NK-92 treated with Interleukin-12 subunit alpha and Interleukin-12 subunit beta, amount 100 ng/mL, for 24 hours (cell line): ENCODE measurements around the gene MICAL1.

Source experiments
- DNase-seq: peaks from one replicate; lab custom pipeline; 2025; lab: John Stamatoyannopoulos, UW

Gene MICAL1, protein sequence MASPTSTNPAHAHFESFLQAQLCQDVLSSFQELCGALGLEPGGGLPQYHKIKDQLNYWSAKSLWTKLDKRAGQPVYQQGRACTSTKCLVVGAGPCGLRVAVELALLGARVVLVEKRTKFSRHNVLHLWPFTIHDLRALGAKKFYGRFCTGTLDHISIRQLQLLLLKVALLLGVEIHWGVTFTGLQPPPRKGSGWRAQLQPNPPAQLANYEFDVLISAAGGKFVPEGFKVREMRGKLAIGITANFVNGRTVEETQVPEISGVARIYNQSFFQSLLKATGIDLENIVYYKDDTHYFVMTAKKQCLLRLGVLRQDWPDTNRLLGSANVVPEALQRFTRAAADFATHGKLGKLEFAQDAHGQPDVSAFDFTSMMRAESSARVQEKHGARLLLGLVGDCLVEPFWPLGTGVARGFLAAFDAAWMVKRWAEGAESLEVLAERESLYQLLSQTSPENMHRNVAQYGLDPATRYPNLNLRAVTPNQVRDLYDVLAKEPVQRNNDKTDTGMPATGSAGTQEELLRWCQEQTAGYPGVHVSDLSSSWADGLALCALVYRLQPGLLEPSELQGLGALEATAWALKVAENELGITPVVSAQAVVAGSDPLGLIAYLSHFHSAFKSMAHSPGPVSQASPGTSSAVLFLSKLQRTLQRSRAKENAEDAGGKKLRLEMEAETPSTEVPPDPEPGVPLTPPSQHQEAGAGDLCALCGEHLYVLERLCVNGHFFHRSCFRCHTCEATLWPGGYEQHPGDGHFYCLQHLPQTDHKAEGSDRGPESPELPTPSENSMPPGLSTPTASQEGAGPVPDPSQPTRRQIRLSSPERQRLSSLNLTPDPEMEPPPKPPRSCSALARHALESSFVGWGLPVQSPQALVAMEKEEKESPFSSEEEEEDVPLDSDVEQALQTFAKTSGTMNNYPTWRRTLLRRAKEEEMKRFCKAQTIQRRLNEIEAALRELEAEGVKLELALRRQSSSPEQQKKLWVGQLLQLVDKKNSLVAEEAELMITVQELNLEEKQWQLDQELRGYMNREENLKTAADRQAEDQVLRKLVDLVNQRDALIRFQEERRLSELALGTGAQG

DNA sequence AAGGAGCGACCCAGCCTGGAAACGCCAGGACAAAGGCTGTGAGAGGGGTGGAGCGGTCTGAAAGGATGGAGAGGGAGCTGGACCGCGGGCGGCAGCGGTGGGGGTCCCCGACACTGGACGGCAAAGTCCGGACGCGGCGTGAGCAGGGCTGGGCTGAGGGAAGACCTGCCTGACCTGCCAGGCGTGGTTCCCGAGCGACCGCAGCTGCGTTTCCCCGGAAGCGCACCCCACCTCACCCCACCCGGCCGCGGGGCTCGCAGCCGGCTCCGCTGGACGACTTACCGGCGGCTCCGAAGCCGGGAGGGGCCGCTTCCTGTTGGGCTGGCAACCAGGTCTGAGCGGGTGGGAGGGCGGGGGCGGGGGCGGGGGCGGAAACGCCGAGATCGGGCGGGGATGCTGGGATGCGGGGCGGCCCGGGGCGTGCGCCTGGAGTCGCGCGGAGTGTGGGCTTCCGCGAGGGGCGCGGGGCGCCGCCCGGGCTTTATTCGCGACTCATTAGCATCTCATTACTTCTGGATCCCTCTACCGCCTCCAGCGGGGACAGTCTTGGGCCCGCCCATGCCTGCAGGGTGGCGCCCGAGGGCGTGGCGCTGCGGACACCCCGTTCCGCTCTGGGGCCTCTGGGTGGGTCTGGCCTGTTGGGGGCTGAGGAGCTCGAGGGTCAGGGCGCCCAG lies at the start of gene MICAL1:
MICAL1 (minus strand) TSS at position 336 of the 674 bp plus-strand sequence. CDS start 1,576 bp downstream, outside the sequence.
- DNase-seq = peak; percentile 79

- DNase-seq = no peak
Measured at GRCh38 chr6:109503327-109504224, 48.0 kb upstream of the MICAL1 start.

- DNase-seq = no peak
Measured at GRCh38 chr6:109498936-109499335, 43.4 kb upstream of the MICAL1 start.

- DNase-seq = no peak
Measured at GRCh38 chr6:109498052-109498451, 42.5 kb upstream of the MICAL1 start.

- DNase-seq = no peak
Measured at GRCh38 chr6:109496036-109496772, 40.6 kb upstream of the MICAL1 start.

- no peak for DNase-seq
Measured at GRCh38 chr6:109493865-109494264, 38.3 kb upstream of the MICAL1 start.

GRCh38 chr6:109491207-109491938 lies 35.8 kb upstream of the MICAL1 start:
- DNase-seq = no peak

DNA sequence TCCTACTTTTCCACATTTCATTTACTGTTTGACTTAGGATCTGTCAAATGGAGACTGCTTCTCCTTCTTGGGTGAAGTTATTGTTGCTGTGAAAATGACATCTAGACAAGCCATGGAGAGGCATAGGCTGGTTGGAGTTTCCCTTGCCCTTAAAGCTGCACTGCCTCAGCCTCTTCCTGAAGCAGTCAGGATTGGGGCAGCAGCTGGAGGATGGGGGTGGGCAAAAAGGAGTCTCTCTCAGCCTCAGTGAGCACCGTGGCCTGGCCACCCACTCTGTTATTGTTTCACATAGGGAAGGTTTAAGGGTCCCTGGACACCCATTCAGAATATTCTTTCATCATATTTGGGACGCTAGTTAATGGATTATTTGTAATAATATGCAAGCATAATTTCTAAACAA lies 35.1 kb upstream of the MICAL1 start:
- DNase-seq = no peak

DNA sequence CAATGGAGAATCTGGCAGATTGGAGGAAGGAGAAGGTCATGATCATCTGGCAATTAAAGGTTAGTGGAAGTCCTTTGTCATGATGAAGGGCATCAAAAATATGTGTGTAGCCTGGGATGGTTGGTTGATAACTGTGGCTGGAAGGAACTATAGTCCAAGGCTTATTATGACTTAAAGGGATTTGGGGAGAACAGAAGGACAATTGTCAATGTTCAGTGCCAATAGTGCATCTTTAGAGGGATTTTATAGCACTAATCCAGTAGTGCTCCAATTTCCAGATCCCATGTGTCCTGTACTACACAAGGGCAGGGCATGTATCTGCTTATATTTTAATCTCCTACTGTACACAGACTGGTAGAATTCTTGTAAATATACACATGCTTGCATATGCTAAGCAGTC lies 32.4 kb upstream of the MICAL1 start:
- DNase-seq = no peak

GRCh38 chr6:109486068-109486467 lies 30.5 kb upstream of the MICAL1 start:
- no peak for DNase-seq

DNA sequence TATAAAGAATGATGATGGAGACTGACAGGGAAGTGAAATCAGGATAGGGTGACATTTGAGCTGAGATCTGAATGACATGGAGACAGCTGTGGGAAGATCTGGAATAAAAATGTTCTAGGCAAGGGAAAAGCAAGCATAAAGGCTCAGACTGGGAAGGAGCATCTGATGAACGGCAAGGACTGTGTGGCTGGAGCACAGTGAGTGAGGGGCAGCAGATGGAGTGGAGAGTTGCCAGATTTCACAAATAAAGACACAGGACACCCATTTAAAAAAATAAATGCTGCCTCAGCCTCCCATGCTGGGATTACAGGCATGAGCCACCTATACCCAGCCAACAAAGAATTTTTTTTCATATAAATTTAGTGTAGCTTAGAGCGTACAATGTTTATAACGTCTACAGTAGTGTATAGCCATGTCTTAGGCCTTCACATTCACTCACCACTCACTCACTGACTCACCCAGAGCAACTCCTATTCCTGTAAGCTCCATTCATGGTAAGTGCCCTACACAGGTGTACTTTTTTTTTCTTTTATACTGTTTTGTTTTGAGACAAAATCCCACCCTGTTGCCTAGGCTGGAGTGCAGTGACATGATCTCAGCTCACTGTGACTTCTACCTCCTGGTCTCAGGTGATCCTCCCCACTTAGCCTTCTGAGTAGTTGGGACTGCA lies 29.8 kb upstream of the MICAL1 start:
- no peak for DNase-seq

DNA sequence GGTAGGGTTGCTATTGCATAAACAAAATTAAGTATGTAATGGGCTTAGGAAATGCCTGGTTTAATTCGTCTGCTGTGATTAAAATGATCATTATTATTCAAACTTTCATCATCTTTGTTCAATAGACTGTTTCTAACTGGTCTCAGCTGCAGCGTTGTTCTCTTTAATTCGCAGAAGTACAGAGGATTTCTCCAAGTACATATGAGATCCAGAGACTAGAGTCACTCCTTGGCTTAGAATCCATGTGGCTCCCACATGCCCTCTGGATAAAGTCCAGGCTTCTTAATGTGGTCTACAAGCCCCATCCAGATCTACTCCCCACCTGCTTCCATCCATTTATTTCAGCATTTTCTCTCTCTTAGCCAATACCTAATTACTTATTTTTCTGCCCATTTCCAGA lies 28.6 kb upstream of the MICAL1 start:
- no peak for DNase-seq

DNA sequence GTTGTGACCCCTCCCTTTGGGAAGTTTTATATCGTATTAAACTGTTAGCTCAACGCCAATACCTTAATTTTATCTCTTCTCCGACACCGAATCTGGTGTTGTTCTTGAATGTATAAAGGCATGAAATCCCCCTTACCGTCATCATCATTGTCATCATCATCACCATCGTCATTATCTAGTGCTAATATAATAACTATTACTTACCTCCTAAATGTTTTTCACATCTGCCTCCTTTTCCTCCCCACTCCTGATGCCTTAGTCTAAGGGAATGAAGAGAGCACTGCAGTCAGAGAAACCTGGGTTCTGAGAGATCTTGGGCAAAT lies 28.1 kb upstream of the MICAL1 start:
- DNase-seq = no peak

DNA sequence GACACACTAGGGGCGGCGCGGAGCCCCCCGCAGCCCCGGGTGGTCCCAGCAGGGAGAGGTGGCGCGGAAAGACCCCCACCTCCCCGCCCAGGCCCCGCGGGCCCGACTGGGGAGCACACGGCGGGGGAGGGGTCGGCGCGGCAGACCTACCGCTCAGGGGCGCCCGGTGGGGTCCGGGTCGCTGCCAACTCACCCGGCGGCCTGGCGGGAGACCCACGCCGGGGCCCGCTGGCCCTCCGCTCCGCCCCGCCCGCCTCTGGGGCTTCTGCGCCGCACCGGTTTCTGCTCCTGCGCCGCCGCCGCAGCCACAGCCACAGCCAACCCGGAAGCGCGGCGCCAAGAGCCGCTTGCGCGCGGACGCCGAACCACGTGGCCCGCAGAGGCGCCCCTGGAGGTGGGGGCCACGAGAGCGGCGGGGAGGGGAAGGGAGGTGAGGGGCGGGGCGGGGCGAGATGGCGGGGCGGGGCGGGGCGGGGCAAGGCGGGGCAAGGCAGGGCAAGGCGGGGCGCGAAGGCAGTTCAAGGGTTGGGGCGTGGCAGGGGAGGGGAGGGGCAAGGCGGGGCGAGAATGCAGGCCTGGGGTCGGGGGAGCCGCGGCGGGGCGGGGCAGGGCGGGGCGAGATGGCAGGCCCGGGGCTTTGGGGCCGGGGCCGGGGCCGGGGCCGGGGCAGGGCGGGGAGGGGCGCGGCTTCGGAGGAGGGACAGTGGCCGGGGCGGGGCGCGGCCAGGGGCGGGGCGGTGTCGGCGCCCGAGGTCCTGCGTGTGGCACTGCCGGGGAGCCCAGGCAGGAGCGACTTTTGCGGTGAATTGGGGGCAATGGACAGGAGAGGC lies 27.5 kb upstream of the MICAL1 start, which contains the start of gene ZBTB24:
ZBTB24 (minus strand) TSS at position 315 of the 830 bp plus-strand sequence. CDS start 1,193 bp downstream, outside the sequence.
- DNase-seq = peak; percentile 92

GRCh38 chr6:109480993-109481480 lies 25.5 kb upstream of the MICAL1 start:
- no peak for DNase-seq

DNA sequence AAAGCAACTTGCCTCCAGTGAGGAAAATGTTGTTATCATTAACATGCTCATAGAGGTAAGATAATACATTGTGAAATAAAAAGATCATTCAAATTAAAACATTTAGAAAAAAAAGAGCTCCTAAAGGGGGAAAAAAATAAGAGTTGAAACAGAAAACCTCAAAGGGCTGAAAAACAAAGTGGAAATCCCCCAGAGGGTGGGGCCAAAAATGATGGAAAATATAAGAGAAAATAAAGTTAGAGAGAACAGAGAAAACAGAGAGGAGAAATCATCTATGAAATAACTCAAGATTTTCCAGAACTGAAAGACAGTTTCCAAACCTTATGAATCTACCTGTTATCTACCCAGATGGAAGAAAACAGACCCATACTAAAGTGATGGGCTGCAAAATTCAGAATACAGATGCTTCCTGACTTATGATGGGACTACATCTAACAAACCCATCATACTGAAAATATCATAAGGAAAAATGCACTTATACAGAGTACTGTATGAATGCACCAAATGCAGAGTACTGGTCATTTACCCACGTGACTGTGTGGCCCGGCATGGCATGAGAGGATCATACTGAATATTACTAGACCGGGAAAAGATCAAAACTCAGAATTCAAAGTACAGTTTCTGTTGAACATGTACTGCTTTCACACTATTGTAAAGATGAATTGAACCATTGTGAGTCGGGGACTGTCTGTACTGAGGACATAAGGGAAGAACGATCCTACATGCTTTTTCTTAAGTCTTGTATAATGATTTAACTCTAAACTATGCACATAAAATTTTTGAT lies 23.5 kb upstream of the MICAL1 start:
- DNase-seq = no peak

- no peak for DNase-seq
Measured at GRCh38 chr6:109478222-109478805, 22.7 kb upstream of the MICAL1 start.
